Stimulated activated CD4-positive, alpha-beta T cell treated with anti-CD3 and anti-CD28 coated beads, Interleukin-4, amount 100 ng/mL, for 1 hour (primary cell): ENCODE data around the gene HTR2A.
"Not testable (repeated sequence)": the region's sequence is repeated elsewhere in the genome, so short reads cannot be mapped to it uniquely, and the experiment has no call there.

ENCODE experiments used
- DNase-seq: peaks from one replicate; pipeline ENCODE4 v3.0.0-alpha.2; 2020

The HTR2A gene

GRCh38 chr13:46866150-46866549 lies 30.7 kb downstream of the HTR2A start:
- DNase-seq = no peak

DNA sequence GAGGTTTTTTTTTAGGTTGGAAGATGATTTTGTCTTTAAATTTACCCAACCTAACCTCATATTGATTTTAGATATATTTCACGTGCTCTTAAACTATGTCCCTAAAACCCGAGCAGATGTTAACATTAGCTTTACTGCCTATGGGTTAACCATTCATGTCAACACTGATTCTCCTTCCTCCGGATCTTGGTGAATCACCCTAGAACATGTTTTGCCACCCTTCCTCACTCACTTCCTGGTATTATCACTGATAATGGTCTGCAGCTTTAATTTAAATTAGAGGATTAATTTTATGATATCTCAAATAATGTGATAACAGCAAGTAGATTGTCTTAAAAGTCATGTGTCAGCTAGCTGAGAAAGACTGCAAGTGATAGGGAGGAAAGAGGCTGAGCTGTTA lies 31.9 kb downstream of the HTR2A start:
- no peak for DNase-seq

GRCh38 chr13:46861959-46862358 lies 34.9 kb downstream of the HTR2A start:
- no peak for DNase-seq

- DNase-seq = no peak
These were observed 36.1 kb downstream of the HTR2A start for GRCh38 chr13:46860722-46861121.

DNA sequence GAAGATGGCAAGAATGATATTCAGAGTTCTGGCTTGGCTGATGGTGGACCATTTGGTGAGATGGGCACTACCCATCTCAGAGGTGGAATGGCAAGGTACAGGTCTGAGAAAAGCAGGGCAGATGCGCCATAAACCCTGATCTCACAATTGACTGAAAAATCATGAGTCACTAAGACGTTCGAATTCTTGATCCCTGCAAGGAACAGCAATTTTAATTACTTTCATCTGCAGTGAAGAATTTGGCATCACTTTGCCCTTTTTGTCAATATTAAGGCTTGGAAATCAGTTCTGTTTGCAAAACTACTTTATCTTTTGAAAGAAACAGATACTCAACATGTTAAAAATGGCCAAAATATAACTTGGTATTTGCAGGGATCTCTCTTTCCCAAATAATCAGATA lies 38.1 kb downstream of the HTR2A start:
- DNase-seq = no peak

- no peak for DNase-seq
These were observed 38.7 kb downstream of the HTR2A start for GRCh38 chr13:46858163-46858562.

- no peak for DNase-seq
These were observed 41.2 kb downstream of the HTR2A start for GRCh38 chr13:46855664-46856063.

DNA sequence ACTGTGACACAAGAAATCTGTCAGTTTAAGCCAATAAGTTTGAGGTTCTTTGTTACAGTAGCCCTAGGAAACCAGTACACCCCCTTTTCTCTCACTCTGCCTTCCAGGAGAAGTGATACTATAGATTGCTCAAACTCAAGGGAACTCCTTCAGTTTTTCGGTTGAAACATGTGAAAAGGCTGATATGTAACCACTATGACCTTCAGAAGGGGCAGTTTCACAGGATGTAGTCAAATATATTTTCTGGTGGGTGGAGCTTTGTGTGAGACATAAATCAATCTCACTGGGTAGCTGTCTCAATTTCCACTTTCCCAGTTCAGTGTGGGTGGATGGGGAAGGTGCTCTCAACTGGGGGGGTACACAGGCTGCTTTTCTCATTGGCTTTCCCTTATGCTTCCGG lies 41.7 kb downstream of the HTR2A start:
- no peak for DNase-seq

- DNase-seq = no peak
These were observed 44.7 kb downstream of the HTR2A start for GRCh38 chr13:46852168-46852567.

DNA sequence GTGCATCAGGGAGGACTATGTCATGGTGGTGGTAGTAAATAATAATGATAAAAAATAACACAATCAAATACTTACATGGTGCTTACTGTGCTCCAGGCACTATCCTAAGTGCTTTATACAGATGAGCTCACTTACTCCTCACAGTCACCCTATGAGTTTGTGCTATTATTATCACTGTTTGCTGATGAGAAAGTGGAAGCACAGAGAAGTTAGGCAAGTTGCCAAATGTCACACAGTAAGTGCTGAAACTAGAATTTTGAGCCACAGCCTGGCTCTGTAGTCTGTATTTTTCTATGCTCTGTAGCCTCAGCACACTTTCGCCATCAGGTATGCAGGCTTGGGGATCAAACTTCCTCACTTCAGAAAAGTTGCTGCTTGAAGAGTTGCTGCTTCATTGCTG lies 46.6 kb downstream of the HTR2A start:
- no peak for DNase-seq

GRCh38 chr13:46846726-46847125 lies 50.1 kb downstream of the HTR2A start:
- no peak for DNase-seq

GRCh38 chr13:46845146-46845545 lies 51.7 kb downstream of the HTR2A start:
- DNase-seq = no peak

DNA sequence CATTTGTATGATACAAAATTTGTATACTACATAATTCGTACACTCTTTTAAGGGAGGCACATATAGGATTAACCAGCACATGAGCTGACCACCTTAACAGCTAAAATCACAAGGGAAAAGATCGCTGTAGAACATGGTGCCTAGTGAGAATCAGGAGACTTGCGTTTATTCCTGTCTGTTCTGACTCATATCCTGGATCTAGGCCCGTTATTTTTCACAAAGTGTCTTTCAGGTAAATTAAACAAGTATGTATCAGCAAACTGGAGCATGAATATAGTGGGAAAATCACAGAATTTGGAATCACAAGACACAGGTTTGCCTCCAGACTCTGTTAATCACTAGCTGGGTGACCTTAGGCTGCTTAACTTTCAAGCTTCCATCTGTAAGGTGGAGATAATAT lies 52.4 kb downstream of the HTR2A start:
- DNase-seq = no peak

DNA sequence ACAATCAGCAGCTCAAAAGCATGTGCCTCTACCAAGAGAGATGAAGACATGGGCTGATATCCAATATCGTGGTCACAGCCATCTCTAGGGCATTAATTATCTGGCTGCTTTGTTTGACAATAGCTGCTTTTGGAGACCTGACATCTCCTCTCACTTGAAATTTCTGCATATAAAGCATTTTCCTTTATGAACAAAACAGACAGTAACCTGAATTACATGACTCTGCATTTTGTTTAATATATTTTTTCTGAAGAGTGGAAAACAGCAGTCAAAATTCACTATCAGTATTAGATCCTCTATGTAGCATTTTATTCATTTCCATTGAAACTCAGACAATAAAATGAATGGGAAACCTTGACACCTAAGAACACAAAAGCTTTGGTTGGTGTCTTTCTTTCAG lies 57.5 kb downstream of the HTR2A start:
- no peak for DNase-seq

- no peak for DNase-seq
These were observed 62.2 kb downstream of the HTR2A start for GRCh38 chr13:46834657-46835056.

DNA sequence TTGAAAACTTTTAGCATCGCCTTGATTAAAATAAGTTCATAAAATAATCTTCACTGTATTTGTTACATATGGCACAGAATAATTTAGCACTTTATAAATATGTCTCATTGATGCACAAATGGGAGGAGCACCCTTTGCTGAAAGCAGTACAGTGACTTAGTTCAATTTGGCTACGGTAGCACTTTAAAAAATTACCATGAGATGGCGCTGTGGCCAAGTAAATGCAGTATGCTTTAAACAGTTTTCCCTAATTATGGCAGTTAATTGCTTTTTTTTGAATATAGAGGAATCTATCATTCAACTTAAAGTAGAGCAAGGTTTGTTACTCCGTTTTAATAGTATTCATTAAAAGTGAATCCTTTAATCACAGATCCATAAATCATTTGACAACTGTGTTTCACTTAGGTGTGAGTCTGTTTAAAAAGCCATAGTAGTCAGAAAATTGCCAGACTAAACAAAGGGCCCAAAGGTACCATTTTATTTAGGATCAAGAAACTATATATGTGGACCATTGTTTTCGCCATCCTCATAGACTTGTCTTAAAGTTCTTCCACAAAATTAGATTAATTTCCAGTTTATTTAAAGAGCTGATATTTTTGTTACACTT lies 65.2 kb downstream of the HTR2A start:
- no peak for DNase-seq

DNA sequence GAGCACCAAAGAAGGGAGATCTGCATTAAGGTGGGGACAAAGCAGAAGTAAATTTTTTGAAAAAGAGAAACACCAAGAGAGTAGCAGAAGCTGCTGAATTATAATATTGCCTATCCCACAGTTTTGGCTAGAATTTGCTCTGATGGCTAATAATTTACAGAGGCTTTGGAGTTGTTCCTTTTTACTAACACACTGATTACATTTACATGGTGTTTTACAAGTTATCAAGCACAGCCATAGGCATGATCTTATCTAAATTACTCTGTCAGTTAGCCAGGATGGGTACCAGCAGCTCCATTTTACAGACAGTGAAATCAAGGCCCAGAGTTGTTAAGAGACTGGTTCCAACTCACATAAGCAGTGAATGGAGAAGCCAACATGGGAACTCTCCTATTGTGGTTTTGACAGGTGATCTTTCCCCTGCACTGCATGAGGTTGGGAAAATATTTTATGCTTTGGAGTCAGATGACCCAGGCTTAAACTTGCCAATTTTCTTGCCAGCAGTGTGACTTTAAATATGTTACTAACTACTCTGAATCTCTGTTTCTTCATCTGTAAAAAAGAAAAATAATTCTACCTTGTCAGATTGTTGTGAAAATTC lies 66.3 kb downstream of the HTR2A start:
- no peak for DNase-seq

GRCh38 chr13:46822551-46822950 lies 74.3 kb downstream of the HTR2A start:
- DNase-seq = no peak

GRCh38 chr13:46817838-46818476 lies 78.9 kb downstream of the HTR2A start:
- no peak for DNase-seq

- DNase-seq = no peak
These were observed 79.8 kb downstream of the HTR2A start for GRCh38 chr13:46817095-46817494.

DNA sequence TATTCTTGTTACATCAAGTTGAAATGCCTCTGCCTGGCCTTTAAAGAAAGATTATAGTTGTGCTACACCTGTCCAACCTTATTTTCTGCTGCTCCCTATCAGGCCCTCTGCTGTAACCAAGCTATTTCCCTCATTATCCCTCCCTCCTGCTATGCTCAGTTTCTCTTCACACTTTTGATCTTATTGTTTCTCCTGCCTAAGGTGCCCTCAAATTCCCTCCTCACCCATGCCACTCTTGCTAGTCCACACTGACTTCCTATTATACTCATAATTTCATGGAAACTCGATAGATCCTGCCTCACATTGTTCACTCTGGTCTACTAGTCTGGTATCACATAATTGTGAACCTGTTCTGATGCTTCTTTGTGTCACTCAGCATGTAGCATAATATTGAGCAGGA lies 80.5 kb downstream of the HTR2A start:
- DNase-seq = no peak

- DNase-seq = no peak
These were observed 84.5 kb downstream of the HTR2A start for GRCh38 chr13:46812301-46812797.

DNA sequence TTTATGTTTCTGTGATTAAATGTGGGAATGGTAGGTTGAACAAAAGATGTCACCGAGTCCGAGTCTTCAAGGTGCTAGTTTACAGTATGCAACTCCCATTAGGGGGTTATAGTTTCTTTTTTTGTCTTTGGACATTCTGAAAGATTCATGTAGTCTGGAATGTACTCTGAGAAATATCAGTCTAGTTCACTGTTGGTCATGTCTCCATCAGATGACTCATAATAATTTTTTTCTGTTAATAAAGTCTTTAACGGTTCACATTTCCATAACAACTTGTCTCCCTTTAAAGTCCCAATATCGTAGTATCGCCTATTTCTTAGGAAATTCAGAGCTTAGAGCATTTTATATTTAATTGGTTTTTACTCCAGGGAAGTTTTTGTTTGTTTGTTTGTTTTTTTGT lies 86.4 kb downstream of the HTR2A start:
- DNase-seq = no peak

DNA sequence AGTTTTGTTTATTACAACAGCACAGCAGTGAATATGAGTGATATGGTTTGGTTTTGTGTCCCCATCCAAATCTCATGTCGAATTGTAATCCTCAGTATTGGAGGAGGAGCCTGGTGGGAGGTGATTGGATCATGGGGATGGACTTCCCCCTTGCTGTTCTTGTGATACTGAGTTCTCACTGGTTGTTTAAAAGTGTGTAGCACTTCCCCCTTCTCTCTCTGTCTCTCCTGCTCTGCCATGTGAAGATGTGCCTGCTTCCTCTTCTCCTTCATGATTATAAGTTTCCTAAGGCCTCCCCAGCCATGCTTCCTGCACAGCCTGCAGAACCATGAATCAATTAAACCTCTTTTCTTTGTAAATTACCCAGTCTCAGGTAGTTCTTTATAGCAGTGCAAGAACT lies 91.9 kb downstream of the HTR2A start:
- not testable (repeated sequence) for DNase-seq

DNA sequence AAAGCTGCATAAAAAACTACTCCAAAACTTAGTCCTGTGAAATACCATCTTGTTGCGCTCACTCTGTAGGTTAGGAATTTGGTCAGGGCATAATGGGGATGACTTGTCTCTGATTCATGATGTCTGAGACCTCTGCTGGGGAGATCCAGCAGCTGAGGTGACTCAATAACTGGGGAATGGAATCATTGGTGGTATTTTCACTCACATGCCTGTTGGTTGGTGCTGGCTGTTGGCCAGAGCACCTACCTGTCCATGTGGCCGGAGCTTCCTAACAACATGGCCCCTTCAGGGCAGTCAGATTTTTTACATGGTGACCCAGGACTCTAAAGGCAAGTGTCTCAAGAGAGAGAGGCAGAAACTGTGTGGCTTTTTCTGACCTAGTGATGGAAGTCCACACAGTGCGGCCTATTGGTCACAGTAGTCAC lies 92.5 kb downstream of the HTR2A start:
- no peak for DNase-seq
